ENCODE measurements around the gene DUSP6.

The DUSP6 gene

GRCh38 chr12:89373763-89374572, 21.7 kb upstream of the DUSP6 start:
- DNase-seq: no peak

GRCh38 chr12:89372584-89373370, 20.5 kb upstream of the DUSP6 start:
- DNase-seq: no peak

- DNase-seq: no peak
Measured at GRCh38 chr12:89370850-89371249, 18.5 kb upstream of the DUSP6 start.

- DNase-seq: peak; percentile 38
Measured at GRCh38 chr12:89370421-89370831, 18.1 kb upstream of the DUSP6 start.

- DNase-seq: no peak
Measured at GRCh38 chr12:89369166-89369565, 16.9 kb upstream of the DUSP6 start.

- no peak for DNase-seq
Measured at GRCh38 chr12:89368391-89368790, 16.1 kb upstream of the DUSP6 start.

GRCh38 chr12:89366676-89367364, 14.5 kb upstream of the DUSP6 start:
- no peak for DNase-seq

- no peak for DNase-seq
Measured at GRCh38 chr12:89364631-89365030, 12.3 kb upstream of the DUSP6 start.

- no peak for DNase-seq
Measured at GRCh38 chr12:89364058-89364457, 11.8 kb upstream of the DUSP6 start.

- no peak for DNase-seq
Measured at GRCh38 chr12:89363582-89363981, 11.3 kb upstream of the DUSP6 start.

GRCh38 chr12:89363084-89363483, 10.8 kb upstream of the DUSP6 start:
- DNase-seq: no peak

- DNase-seq: no peak
Measured at GRCh38 chr12:89359615-89360014, 7.3 kb upstream of the DUSP6 start.

- no peak for DNase-seq
Measured at GRCh38 chr12:89358805-89359204, 6.5 kb upstream of the DUSP6 start.

GRCh38 chr12:89357297-89357730, 5.0 kb upstream of the DUSP6 start:
- DNase-seq: no peak

- DNase-seq: no peak
Measured at GRCh38 chr12:89356069-89356665, 3.9 kb upstream of the DUSP6 start.

- DNase-seq: peak; percentile 29
Measured at GRCh38 chr12:89355243-89356068, 3.2 kb upstream of the DUSP6 start.

- peak; percentile 39 for DNase-seq
Measured at GRCh38 chr12:89354612-89355067, 2.3 kb upstream of the DUSP6 start.

- DNase-seq: peak; percentile 71
Measured at GRCh38 chr12:89353823-89354611, 1.7 kb upstream of the DUSP6 start.

GRCh38 chr12:89353188-89353822, 1.0 kb upstream of the DUSP6 start:
- peak; percentile 51 for DNase-seq

GRCh38 chr12:89352242-89352491, 134 bp downstream of the DUSP6 start:
- DNase-seq: no peak
